Measurements from ENCODE around the gene PRAMEF12. TPM values are rescaled to one million over a fixed set of nuclear protein-coding genes. Genes with fewer than 3 reads are reported as not detected.
"Not testable (repeated sequence)": the region's sequence is repeated elsewhere in the genome, so short reads cannot be mapped to it uniquely, and the experiment has no call there.

The PRAMEF12 gene
- not detected for total RNA-seq

GRCh38 chr1:12773438-12773837, at the start of gene PRAMEF12:
TSS of gene PRAMEF12 (plus strand) at chr1:12773738. CDS start at chr1:12774868, 1,130 bp downstream.
- intact Hi-C loops (cut with micrococcal nuclease) = no loop called here
- no peak for TF ChIP-seq CTCF (IDR thresholded peaks at IDR 0.05)
- ATAC-seq (no peak), DNase-seq (no peak)
- ChIA-PET POLR2A (no interaction called here), CTCF (no interaction called here)
- Mint-ChIP-seq H3K4me1 (ENCODE audit: low read depth) (no peaks in the 10 kb centered on the region), H3K27me3 (peaks cover 17% of the 10 kb centered on the region), H3K9me3 (no peaks in the 10 kb centered on the region), H3K36me3 (ENCODE audit: low read depth) (no peaks in the 10 kb centered on the region), H3K4me3 (no peak within 1 kb of the TSS), H3K27ac (no peak within 1 kb of the TSS)

- H3K4me3 Mint-ChIP-seq = no peak overlapping the region
- ChIA-PET POLR2A (no interaction called here), CTCF (no interaction called here)
- no peaks in the 10 kb centered on the region for H3K36me3 Mint-ChIP-seq (ENCODE audit: low read depth)
- no peak overlapping the region for H3K27ac Mint-ChIP-seq
- H3K4me1 Mint-ChIP-seq (ENCODE audit: low read depth) = no peaks in the 10 kb centered on the region
- peaks cover 32% of the 10 kb centered on the region for H3K27me3 Mint-ChIP-seq
- intact Hi-C loops (cut with micrococcal nuclease) = no loop called here
- no peak for DNase-seq
- TF ChIP-seq CTCF (IDR thresholded peaks at IDR 0.05) = no peak
- no peak for ATAC-seq
- peaks cover 14% of the 10 kb centered on the region for H3K9me3 Mint-ChIP-seq
Measured at GRCh38 chr1:12728391-12728790, 45.1 kb upstream of the PRAMEF12 start.

GRCh38 chr1:12730156-12730555, 43.4 kb upstream of the PRAMEF12 start:
- H3K4me3 Mint-ChIP-seq = no peak overlapping the region
- CTCF ChIA-PET = no interaction called here
- POLR2A ChIA-PET = no interaction called here
- peaks cover 42% of the 10 kb centered on the region for H3K27me3 Mint-ChIP-seq
- no peaks in the 10 kb centered on the region for H3K36me3 Mint-ChIP-seq (ENCODE audit: low read depth)
- intact Hi-C loops (cut with micrococcal nuclease) = no loop called here
- H3K27ac Mint-ChIP-seq = no peak overlapping the region
- ATAC-seq = no peak
- no peak for TF ChIP-seq CTCF (IDR thresholded peaks at IDR 0.05)
- H3K4me1 Mint-ChIP-seq (ENCODE audit: low read depth) = no peaks in the 10 kb centered on the region
- H3K9me3 Mint-ChIP-seq = peaks cover 14% of the 10 kb centered on the region
- no peak for DNase-seq

- CTCF ChIA-PET; H3K4me3 Mint-ChIP-seq; POLR2A ChIA-PET; DNase-seq; ATAC-seq; H3K36me3 Mint-ChIP-seq (ENCODE audit: low read depth); intact Hi-C loops (cut with micrococcal nuclease); H3K27ac Mint-ChIP-seq; H3K4me1 Mint-ChIP-seq (ENCODE audit: low read depth): not testable (repeated sequence)
- Mint-ChIP-seq H3K27me3 (peaks cover 46% of the 10 kb centered on the region), H3K9me3 (peaks cover 17% of the 10 kb centered on the region)
Measured at GRCh38 chr1:12731084-12731483, 42.5 kb upstream of the PRAMEF12 start.

- CTCF ChIA-PET = no interaction called here
- H3K36me3 Mint-ChIP-seq (ENCODE audit: low read depth) = no peaks in the 10 kb centered on the region
- DNase-seq (no peak), ATAC-seq (no peak)
- POLR2A ChIA-PET = no interaction called here
- TF ChIP-seq CTCF (IDR thresholded peaks at IDR 0.05) = no peak
- no peaks in the 10 kb centered on the region for H3K4me1 Mint-ChIP-seq (ENCODE audit: low read depth)
- peaks cover 53% of the 10 kb centered on the region for H3K27me3 Mint-ChIP-seq
- H3K9me3 Mint-ChIP-seq = peaks cover 20% of the 10 kb centered on the region
- intact Hi-C loops (cut with micrococcal nuclease) = no loop called here
- no peak overlapping the region for H3K27ac Mint-ChIP-seq
- no peak overlapping the region for H3K4me3 Mint-ChIP-seq
Measured at GRCh38 chr1:12734651-12735050, 38.9 kb upstream of the PRAMEF12 start.

- peaks cover 39% of the 10 kb centered on the region for H3K27me3 Mint-ChIP-seq
- H3K36me3 Mint-ChIP-seq (ENCODE audit: low read depth) = no peaks in the 10 kb centered on the region
- H3K4me1 Mint-ChIP-seq (ENCODE audit: low read depth) = no peaks in the 10 kb centered on the region
- H3K4me3 Mint-ChIP-seq = no peak overlapping the region
- TF ChIP-seq CTCF (IDR thresholded peaks at IDR 0.05) = no peak
- H3K27ac Mint-ChIP-seq = no peak overlapping the region
- DNase-seq (no peak), ATAC-seq (no peak)
- POLR2A ChIA-PET = no interaction called here
- intact Hi-C loops (cut with micrococcal nuclease) = no loop called here
- CTCF ChIA-PET = no interaction called here
- peaks cover 11% of the 10 kb centered on the region for H3K9me3 Mint-ChIP-seq
Measured at GRCh38 chr1:12738934-12739333, 34.6 kb upstream of the PRAMEF12 start.
